Measurements from ENCODE around the gene CWC25. TPM values are rescaled to one million over a fixed set of nuclear protein-coding genes. Genes with fewer than 3 reads are reported as not detected.
A peak's percentile ranks its signal among the peaks of the same experiment; 100 is the strongest.

CWC25 gene
- total and polyA plus RNA-seq, 9 of the 15 experiments (the other 6 are each of a cell fraction or from before 2014, with no cell fraction given), result 16.5 to 27.4 (median 23.0) TPM

GRCh38 chr17:38871247-38872015, 46.3 kb upstream of the CWC25 start (continued):
- peak; percentile 45; the same call in 1 of the 2 replicates for TF ChIP-seq HES1 (IDR thresholded peaks at IDR 0.05; ENCODE audit: low read depth)
- no peak for TF ChIP-seq TRIM28 (IDR thresholded peaks at IDR 0.05)
- TF ChIP-seq POLR2AphosphoS5 (IDR thresholded peaks at IDR 0.05; ENCODE audit: control insufficient read depth, insufficient read depth, low read depth, low read length), result peak; percentile 58; the same call in 1 of the 2 replicates
- peak; percentile 50; the same call in 1 of the 2 replicates for TF ChIP-seq RBFOX2 (IDR thresholded peaks at IDR 0.05; ENCODE audit: low read depth, low read length)
- TF ChIP-seq MYNN (IDR thresholded peaks at IDR 0.05), result peak; percentile 79; the same call in 1 of the 2 replicates
- no peak for TF ChIP-seq MYNN (CRISPR knock-in tag; IDR thresholded peaks at IDR 0.05)
- 0 out of 2 replicates have a peak, but pooled peaks have one; percentile 56 for TF ChIP-seq TCF7 (IDR thresholded peaks at IDR 0.05; ENCODE audit: borderline replicate concordance)
- no peak for TF ChIP-seq SMARCB1 (IDR thresholded peaks at IDR 0.05; ENCODE audit: insufficient read length, low read depth)
- no peak for TF ChIP-seq PML (IDR thresholded peaks at IDR 0.05; ENCODE audit: low read length)
- TF ChIP-seq ZNF12 (CRISPR knock-in tag; IDR thresholded peaks at IDR 0.05), result no peak
- TF ChIP-seq ZSCAN29 (IDR thresholded peaks at IDR 0.05), result no peak
- TF ChIP-seq SMC3 (conservative IDR thresholded peaks at IDR 0.05; ENCODE audit: insufficient read depth, low read depth, low read length), result peak; percentile 25; the same call in 1 of the 2 replicates
- TF ChIP-seq MAFK (IDR thresholded peaks at IDR 0.05; ENCODE audit: low read length), result peak; percentile 53; the same call in 1 of the 2 replicates
- 0 out of 2 replicates have a peak, but pooled peaks have one; percentile 17 for TF ChIP-seq SMAD4 (CRISPR knock-in tag; conservative IDR thresholded peaks at IDR 0.05)
- TF ChIP-seq CREB1 (IDR thresholded peaks at IDR 0.05), result 0 out of 2 replicates have a peak, but pooled peaks have one; percentile 31
- TF ChIP-seq CREB1 (CRISPR knock-in tag; IDR thresholded peaks at IDR 0.05), result no peak
- TF ChIP-seq NUFIP1 (IDR thresholded peaks at IDR 0.05; ENCODE audit: partially characterized antibody), result no peak
- peak; percentile 48 for TF ChIP-seq MAFG (tag; conservative IDR thresholded peaks at IDR 0.05)
- TF ChIP-seq LEF1 (IDR thresholded peaks at IDR 0.05), result peak; percentile 86
- TF ChIP-seq KDM4B (IDR thresholded peaks at IDR 0.05; ENCODE audit: borderline replicate concordance in 2 of 2, low read depth in 1 of 2), result no peak
- TF ChIP-seq CSDE1 (IDR thresholded peaks at IDR 0.05), result no peak; a peak in 1 of 4 replicates
- TF ChIP-seq KHSRP (IDR thresholded peaks at IDR 0.05), result no peak
- no peak for TF ChIP-seq ZNF444 (CRISPR knock-in tag; IDR thresholded peaks at IDR 0.05)
- TF ChIP-seq NFIC (IDR thresholded peaks at IDR 0.05), result peak; percentile 49; the same call in 1 of the 2 replicates
- no peak for TF ChIP-seq SAFB2 (IDR thresholded peaks at IDR 0.05; ENCODE audit: borderline replicate concordance, low read depth, low read length, severe bottlenecking)
- no peak for TF ChIP-seq CBX2 (IDR thresholded peaks at IDR 0.05; ENCODE audit: insufficient read depth, low read length, poor library complexity, severe bottlenecking)
- no peak for TF ChIP-seq PBX2 (CRISPR knock-in tag; IDR thresholded peaks at IDR 0.05; ENCODE audit: low read depth)
- no peak for TF ChIP-seq PBX2 (tag; conservative IDR thresholded peaks at IDR 0.05; ENCODE audit: low read depth)

Data from K562 (cell line).